Fibroblast of mammary gland (primary cell): ENCODE data around the gene THBS1.

Experiments
- DNase-seq: peaks from one replicate; pipeline ENCODE4 v3.0.0-alpha.2; 2010; ENCODE audit warnings: low read depth
- H3K4me3 ChIP-seq: 2 replicates; pipeline ENCODE4 v1.5.1; 2011; ENCODE audit warnings: low read depth, mild to moderate bottlenecking, low read length, moderate library complexity; ENCODE audit not compliant: control insufficient read depth
- TF ChIP-seq, protein P1 (sequence below): conservative IDR thresholded peaks from 2 replicates; pipeline ENCODE4 v1.5.1; 2011; ENCODE audit warnings: low read depth, low read length, inconsistent platforms; ENCODE audit not compliant: control insufficient read depth, insufficient read depth

The THBS1 gene

GRCh38 chr15:39628546-39629257 lies 47.8 kb downstream of the THBS1 start:
- H3K4me3 ChIP-seq = no peak overlapping the region
- no peak for DNase-seq
- TF ChIP-seq, protein P1, sequence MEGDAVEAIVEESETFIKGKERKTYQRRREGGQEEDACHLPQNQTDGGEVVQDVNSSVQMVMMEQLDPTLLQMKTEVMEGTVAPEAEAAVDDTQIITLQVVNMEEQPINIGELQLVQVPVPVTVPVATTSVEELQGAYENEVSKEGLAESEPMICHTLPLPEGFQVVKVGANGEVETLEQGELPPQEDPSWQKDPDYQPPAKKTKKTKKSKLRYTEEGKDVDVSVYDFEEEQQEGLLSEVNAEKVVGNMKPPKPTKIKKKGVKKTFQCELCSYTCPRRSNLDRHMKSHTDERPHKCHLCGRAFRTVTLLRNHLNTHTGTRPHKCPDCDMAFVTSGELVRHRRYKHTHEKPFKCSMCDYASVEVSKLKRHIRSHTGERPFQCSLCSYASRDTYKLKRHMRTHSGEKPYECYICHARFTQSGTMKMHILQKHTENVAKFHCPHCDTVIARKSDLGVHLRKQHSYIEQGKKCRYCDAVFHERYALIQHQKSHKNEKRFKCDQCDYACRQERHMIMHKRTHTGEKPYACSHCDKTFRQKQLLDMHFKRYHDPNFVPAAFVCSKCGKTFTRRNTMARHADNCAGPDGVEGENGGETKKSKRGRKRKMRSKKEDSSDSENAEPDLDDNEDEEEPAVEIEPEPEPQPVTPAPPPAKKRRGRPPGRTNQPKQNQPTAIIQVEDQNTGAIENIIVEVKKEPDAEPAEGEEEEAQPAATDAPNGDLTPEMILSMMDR = no peak

- no peak for DNase-seq
- no peak overlapping the region for H3K4me3 ChIP-seq
- TF ChIP-seq, protein P1 = no peak
Observed at GRCh38 chr15:39629371-39629770, 48.5 kb downstream of the THBS1 start.

DNA sequence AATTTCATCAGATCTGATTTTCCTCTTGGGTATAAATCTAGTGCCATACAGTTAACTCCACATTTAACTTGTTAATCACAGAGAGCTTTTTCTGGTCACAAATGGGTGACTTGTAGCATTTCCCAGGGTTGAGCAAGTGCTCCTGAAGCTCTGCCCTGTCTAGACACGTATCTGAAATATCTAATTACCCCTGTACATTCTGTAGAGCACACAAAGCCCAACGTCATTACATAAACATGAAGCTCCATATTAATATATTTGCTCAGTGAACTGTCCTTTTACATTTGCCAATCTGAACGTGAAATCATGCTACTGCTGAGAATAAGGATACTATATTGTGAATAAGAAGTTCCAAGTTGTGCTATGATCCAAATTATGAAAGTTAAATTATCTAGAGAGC lies 49.0 kb downstream of the THBS1 start:
- TF ChIP-seq, protein P1 = no peak
- no peak overlapping the region for H3K4me3 ChIP-seq
- no peak for DNase-seq

DNA sequence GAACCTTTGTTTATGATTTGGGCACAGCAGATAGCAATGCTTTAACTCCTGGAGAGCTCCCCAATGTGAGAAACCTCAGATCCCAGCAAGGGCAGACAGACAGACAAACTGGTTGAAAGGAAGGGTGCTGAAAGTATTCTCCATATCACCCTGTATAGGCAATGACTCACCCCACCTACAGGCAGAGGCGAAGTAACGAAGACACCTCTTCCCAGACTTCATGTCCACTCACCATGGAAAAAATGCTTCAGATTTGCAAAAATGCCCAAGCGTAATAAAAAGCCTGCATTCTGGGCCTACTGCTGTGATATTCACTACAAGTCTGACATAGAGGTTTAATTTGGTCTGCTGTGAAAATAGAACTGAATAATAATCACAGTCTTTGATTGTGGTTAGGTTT lies 50.5 kb downstream of the THBS1 start:
- DNase-seq = no peak
- no peak overlapping the region for H3K4me3 ChIP-seq
- TF ChIP-seq, protein P1 = no peak

DNA sequence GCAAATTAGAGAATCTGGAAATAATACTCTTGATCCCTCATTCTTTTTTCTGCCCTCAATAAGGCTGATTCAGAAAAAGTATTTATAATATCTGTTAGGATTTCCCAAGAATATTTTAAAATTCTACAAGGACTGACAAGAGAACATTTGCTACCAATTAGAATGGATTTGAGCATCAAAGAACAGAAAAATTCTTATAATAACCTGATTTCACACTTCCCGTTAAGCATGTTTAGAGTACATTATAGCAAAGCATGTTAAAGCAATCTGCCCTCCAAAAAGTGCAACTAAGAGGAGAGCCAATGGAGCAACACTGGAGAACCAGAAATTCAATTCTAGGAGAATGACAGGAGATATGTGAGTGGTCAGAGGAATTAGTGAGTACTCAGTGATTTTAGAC lies 57.2 kb downstream of the THBS1 start:
- TF ChIP-seq, protein P1 = no peak
- no peak for DNase-seq
- H3K4me3 ChIP-seq = no peak overlapping the region

DNA sequence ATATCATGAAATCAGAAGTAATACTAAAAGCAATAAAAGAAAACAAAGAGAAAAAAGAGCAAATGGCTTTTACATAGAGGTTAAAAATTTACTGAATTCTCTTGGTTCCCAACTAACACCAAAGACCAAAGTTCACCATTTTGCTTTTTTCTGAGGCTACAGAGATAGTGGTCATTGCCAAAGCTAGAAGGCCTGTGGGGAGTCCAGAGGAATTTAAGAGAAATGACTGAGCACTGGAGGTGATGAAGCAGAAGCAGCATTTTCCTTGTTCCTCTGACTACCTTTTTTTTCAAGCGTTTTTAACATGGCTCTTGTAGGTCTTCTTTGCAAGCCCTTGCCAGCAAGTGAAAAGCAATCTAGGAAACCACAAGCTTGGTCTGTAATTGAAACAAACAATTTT lies 58.2 kb downstream of the THBS1 start:
- H3K4me3 ChIP-seq = no peak overlapping the region
- TF ChIP-seq, protein P1 = no peak
- DNase-seq = no peak
